Testis (tissue), 2 donors: ENCODE data around the gene FOSL1.

Source experiments
- POLR2A ChIP-seq: fragments of 450-650 bp; IDR thresholded peaks from one replicate; pipeline ENCODE4 v1.6.1; 2017; ENCODE audit warnings: antibody characterized with exemption, mild to moderate bottlenecking, moderate library complexity
- TF ChIP-seq, protein P1 (sequence below), 3 experiments: fragments of 450-650 bp in 2 of 3; fragments of 200-600 bp in 1 of 3; sonication (generic) in 1 of 3; IDR thresholded peaks; one replicate each; pipeline ENCODE4 v1.5.1; 2016 to 2019; ENCODE audit warnings: antibody characterized with exemption in 3 of 3, mild to moderate bottlenecking in 2 of 3, moderate library complexity in 1 of 3

DNA sequence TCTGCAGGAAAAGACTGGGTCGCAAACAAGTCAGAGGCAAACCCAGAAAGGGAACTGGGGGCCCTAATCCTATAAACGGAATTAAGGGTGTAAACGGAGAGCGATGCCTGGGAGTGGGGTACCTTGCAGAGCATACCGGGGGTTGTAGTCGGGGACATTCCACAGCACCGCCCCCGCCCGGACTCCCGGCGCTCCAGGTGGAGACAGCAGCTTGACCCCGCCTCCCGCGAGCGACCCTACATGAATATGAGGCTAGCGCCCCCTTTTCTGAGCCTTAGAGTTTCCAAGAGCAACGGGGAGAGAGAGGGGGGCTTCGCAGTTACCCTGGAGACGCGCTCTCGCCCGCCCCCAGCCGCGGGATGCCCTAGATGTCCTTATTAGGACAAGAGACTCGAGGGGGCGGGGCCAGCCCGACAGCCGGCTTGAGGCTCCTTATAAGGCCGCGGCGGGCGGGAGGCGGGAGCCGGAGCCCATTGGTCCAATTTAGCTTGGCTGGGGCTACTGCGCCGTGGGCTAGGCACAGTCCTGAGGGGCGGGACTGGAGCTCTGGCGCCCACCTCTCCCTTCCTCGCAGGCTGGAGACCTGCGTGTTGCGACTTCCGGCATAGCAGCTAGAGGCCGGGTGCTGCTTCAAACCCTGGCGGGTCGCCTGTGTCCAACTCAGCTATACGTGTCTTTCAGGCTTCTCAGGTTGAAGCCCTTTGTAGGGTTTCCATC is 40.9 kb downstream of the FOSL1 start:
- TF ChIP-seq, protein P1, sequence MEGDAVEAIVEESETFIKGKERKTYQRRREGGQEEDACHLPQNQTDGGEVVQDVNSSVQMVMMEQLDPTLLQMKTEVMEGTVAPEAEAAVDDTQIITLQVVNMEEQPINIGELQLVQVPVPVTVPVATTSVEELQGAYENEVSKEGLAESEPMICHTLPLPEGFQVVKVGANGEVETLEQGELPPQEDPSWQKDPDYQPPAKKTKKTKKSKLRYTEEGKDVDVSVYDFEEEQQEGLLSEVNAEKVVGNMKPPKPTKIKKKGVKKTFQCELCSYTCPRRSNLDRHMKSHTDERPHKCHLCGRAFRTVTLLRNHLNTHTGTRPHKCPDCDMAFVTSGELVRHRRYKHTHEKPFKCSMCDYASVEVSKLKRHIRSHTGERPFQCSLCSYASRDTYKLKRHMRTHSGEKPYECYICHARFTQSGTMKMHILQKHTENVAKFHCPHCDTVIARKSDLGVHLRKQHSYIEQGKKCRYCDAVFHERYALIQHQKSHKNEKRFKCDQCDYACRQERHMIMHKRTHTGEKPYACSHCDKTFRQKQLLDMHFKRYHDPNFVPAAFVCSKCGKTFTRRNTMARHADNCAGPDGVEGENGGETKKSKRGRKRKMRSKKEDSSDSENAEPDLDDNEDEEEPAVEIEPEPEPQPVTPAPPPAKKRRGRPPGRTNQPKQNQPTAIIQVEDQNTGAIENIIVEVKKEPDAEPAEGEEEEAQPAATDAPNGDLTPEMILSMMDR (IDR thresholded peaks at IDR 0.05) = peak in 2 of 3 experiments; percentile 1 to 18
- peak; percentile 82 for TF ChIP-seq POLR2A
